ENCODE measurements around the gene IMPDH1. TPM values are rescaled to one million over a fixed set of nuclear protein-coding genes. Genes with fewer than 3 reads are reported as not detected.

IMPDH1 gene
- total RNA-seq, 1 donor from 2014 or later, result 148 TPM

- TF ChIP-seq, protein P1, sequence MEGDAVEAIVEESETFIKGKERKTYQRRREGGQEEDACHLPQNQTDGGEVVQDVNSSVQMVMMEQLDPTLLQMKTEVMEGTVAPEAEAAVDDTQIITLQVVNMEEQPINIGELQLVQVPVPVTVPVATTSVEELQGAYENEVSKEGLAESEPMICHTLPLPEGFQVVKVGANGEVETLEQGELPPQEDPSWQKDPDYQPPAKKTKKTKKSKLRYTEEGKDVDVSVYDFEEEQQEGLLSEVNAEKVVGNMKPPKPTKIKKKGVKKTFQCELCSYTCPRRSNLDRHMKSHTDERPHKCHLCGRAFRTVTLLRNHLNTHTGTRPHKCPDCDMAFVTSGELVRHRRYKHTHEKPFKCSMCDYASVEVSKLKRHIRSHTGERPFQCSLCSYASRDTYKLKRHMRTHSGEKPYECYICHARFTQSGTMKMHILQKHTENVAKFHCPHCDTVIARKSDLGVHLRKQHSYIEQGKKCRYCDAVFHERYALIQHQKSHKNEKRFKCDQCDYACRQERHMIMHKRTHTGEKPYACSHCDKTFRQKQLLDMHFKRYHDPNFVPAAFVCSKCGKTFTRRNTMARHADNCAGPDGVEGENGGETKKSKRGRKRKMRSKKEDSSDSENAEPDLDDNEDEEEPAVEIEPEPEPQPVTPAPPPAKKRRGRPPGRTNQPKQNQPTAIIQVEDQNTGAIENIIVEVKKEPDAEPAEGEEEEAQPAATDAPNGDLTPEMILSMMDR (IDR thresholded peaks at IDR 0.05), result no peak
- DNase-seq (ENCODE audit: low spot score in 2 of 2), result no peak
- Histone ChIP-seq H3K36me3 (no peaks in the 10 kb centered on the region), H3K4me1 (peaks cover 0 to 13% of the 10 kb centered on the region in 2 donors), H3K4me3 (no peak overlapping the region), H3K27ac (no peak overlapping the region), H3K9me3 (no peaks in the 10 kb centered on the region), H3K27me3 (no peaks in the 10 kb centered on the region)
- intact Hi-C loops (cut with DNase I), result no loop called here
These were observed 49.8 kb downstream of the IMPDH1 start for GRCh38 chr7:128359939-128360338.

GRCh38 chr7:128359336-128359735 is 50.4 kb downstream of the IMPDH1 start:
- no peak overlapping the region for H3K27ac ChIP-seq
- TF ChIP-seq, protein P1 (IDR thresholded peaks at IDR 0.05), result no peak
- DNase-seq (ENCODE audit: low spot score in 2 of 2), result no peak
- H3K27me3 ChIP-seq, result no peaks in the 10 kb centered on the region
- no peak overlapping the region for H3K4me3 ChIP-seq
- no peaks in the 10 kb centered on the region for H3K36me3 ChIP-seq
- no peaks in the 10 kb centered on the region for H3K9me3 ChIP-seq
- intact Hi-C loops (cut with DNase I), result no loop called here
- peaks cover 0 to 13% of the 10 kb centered on the region in 2 donors for H3K4me1 ChIP-seq

- TF ChIP-seq, protein P1 (IDR thresholded peaks at IDR 0.05), result no peak
- Histone ChIP-seq H3K27me3 (no peaks in the 10 kb centered on the region), H3K9me3 (no peaks in the 10 kb centered on the region), H3K4me3 (no peak overlapping the region), H3K4me1 (peaks cover 0 to 13% of the 10 kb centered on the region in 2 donors), H3K36me3 (no peaks in the 10 kb centered on the region), H3K27ac (no peak overlapping the region)
- intact Hi-C loops (cut with DNase I), result no loop called here
- DNase-seq (ENCODE audit: low spot score in 2 of 2), result no peak
These were observed 51.5 kb downstream of the IMPDH1 start for GRCh38 chr7:128358233-128358632.

- Histone ChIP-seq H3K4me1 (peaks cover 2 to 18% of the 10 kb centered on the region in 2 donors), H3K36me3 (no peaks in the 10 kb centered on the region), H3K27me3 (no peaks in the 10 kb centered on the region), H3K4me3 (no peak overlapping the region), H3K9me3 (no peaks in the 10 kb centered on the region), H3K27ac (no peak overlapping the region)
- DNase-seq (ENCODE audit: low spot score in 2 of 2), result no peak
- intact Hi-C loops (cut with DNase I), result no loop called here
- TF ChIP-seq, protein P1 (IDR thresholded peaks at IDR 0.05), result no peak
These were observed 52.6 kb downstream of the IMPDH1 start for GRCh38 chr7:128357217-128357613.

- intact Hi-C loops (cut with DNase I), result no loop called here
- H3K27me3 ChIP-seq, result no peaks in the 10 kb centered on the region
- DNase-seq (ENCODE audit: low spot score in 2 of 2), result no peak
- no peak overlapping the region for H3K4me3 ChIP-seq
- H3K27ac ChIP-seq, result no peak overlapping the region
- TF ChIP-seq, protein P1 (IDR thresholded peaks at IDR 0.05), result no peak
- no peaks in the 10 kb centered on the region for H3K36me3 ChIP-seq
- H3K9me3 ChIP-seq, result no peaks in the 10 kb centered on the region
- peaks cover 4 to 14% of the 10 kb centered on the region in 2 donors for H3K4me1 ChIP-seq
These were observed 53.1 kb downstream of the IMPDH1 start for GRCh38 chr7:128356546-128357216.
